GM18858 (cell line): ENCODE results near the gene CHAMP1.
"Not testable (repeated sequence)": the region's sequence is repeated elsewhere in the genome, so short reads cannot be mapped to it uniquely, and the experiment has no call there.

Experiments
- ATAC-seq: cut with Tn5 transposase; IDR thresholded peaks from one replicate; pipeline ENCODE4 v1.9.1; 2021; ENCODE audit not compliant: unreplicated experiment

Gene CHAMP1

DNA sequence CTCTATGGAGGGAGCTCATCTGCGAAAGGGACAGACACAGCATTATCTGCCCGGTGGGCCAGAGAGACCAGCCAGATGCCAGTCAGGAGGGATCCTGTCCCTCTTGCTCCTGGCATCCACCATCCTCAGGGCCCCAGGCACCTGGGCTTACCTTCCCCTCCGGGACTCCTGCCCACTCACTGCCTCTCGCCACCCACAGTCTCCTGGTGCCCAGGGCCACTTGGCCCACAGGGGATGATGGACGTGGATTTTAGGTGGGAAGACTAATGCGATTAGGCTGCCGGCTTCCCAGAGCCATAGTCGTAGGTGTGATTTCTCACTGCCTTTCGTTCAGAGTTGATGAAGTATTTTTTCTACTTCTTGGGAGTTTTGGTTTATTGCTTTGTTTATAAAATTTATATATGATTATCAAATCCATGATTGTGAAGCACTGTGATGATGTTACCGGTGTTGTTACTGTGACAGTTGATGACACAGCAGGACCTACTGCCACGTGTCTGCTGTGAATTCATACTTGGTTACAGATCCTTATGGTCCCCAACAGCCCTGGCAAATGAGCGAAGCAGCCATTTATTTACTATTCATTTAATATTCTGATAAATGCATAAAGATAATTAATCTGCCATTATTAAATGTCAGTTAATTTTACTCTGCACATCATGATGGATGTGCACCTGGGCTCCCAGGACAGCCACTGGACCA lies 14.5 kb upstream of the CHAMP1 start:
- no peak for ATAC-seq

DNA sequence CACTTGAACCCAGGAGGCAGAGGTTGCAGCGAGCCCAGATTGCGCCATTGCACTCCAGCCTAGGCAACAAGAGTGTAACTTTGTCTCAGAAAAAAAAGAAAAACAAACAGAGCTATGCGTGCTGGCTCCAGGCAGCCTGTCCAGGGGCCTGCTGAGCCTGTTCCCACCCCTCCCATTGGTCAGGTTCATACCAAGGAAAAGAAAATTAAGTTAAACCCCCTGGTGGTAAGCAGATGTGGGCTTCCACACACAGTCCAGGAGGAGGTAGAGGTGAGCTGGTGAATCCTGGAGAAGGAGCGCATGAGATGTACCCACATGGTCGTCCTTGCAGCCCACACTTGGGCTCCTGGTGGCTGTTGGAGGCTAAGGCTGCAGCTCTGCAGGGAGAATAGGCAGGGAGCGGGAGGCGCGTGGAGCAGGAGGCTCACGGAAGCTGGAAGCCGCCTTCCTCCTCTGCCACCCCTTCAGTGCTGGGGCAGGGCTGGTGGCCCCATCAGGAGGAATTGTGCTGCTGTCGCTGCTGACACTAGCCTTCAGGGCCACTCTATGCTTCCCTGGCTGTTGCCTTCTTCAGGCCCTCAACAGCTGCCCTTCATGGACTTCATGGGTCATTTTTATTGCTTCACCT lies 10.5 kb upstream of the CHAMP1 start:
- ATAC-seq, result no peak

DNA sequence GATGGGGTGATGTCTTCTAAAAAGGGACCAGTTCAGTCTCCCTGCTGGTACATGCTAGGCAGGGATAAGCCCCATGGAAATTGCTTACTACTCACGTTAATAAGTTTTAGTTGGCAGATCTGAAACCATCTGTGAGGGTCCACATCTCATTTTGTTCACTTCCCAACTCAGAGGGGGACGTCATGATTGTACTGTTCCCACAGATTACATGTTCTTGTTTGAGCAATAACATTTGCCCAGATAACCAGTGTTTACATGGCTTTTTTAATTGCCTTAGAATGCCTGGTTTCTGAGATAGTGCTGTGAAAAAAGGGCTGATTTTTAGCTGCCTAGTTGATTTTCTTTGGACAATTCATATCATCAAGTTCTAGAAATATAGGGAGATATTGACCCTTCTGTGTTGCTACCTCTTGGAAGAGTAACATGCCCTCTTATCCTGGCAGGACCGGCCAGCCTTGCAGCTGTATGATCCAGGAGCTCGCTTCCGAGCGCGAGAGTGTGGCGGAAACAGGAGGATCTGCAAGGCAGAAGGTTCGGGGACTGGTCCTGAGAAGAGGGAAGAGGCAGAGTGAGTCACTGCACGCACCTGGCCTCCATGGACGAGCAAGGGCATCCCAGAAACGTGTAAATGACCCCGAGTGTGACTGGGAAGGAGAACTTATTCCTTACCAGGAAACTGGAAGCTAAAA lies 9.8 kb upstream of the CHAMP1 start:
- ATAC-seq, result no peak

DNA sequence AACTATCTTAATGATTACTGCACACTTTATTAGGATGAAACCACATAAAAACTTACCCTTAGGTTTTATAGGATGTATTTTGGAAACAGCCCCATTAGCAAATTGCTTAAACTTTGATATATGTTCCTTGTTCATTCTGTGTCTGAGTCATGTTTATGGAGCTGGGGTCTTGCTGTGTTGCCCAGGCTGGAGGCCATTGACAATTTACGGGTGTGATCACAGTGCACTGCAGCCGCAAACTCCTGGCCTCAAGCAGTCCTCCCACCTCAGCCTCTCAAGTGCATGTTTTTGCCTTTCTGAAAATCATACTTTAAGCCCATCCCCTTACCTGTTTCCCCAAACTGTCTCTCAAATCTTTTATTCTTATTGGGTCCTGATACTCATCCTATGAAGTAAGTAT lies 5.2 kb upstream of the CHAMP1 start:
- no peak for ATAC-seq

DNA sequence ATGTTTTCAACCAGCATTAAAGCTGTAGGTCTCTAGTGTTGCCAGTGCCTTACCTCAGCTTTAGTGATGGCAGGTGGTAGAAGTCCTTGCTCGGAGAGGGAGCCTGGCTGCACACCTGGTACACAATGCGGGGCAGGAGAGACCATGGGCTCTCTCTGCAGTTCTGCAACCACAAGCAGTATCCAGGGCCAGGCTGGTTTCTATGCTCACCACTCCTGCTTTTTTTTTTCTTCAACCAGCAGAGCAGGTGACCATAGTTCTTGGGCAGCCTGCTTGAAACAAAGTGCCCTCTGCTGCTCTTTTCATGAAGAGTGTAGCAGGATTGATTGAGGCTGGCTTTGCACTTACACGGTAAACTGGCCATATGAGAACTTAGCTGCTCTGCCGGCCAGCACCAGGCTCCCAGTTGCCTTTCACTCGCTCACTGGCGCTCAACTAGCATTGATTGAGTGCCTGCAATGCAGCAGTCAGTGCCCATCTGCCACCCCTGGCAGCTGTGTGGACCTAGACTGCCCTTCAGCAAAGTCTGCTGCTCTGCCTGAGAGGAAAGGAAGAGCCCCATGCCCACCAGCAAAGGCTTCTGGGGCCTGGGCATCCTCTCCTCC lies 4.4 kb upstream of the CHAMP1 start:
- ATAC-seq, result no peak

DNA sequence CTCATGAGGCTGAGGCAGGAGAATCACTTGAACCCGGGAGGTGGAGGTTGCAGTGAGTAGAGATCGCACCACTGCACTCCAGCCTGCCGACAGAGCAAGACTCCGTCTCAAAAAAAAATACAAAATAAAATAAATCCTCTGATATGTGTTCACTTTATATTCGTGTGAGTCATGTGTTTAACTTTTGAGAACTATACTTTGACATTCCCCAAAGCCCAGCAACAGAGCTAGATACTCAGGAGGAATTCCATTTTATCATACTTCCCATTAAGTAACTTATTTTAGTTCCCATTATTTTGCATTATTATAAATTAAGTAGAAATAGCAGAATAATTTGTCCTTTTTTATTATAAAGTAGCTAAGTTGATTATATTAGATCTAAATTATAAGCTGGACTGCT lies 3.3 kb upstream of the CHAMP1 start:
- ATAC-seq, result no peak

DNA sequence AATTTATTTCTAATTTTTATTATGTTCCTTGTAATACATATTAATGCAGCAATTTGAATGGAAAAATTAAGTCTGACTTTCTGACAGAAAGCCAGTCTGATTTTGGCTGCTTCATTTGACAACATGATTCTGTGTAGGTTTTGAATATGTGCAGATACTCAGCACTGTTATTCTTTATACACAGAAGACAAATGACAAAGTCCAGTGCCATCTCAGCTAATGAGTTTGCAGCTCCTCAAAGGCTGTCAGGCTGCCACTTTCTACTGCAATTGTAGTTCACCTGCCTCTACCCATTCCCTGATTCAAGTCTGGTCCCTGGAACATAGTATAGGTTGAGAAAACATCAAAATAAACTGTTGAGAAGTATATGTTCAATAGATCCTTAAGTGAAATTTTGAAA lies 2.9 kb upstream of the CHAMP1 start:
- ATAC-seq, result no peak

DNA sequence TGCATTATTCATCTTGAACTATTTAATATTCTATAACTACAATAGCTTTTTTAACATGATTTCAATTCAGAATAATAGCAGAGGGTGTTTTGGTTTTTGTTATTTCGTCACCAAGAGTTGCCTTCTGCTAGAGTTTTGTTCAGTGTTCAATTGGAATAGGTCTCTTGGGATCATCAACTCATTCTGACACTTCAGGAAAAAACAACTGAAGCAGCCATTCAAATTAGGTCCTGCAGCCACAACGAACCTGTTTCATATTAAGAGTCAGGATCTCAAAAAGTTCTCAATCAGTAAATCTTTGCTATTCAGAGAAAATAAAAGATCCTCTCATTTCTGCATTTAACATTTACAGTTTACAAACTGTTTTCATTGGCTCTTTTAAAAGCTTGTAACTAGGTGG lies 2.4 kb upstream of the CHAMP1 start:
- no peak for ATAC-seq

DNA sequence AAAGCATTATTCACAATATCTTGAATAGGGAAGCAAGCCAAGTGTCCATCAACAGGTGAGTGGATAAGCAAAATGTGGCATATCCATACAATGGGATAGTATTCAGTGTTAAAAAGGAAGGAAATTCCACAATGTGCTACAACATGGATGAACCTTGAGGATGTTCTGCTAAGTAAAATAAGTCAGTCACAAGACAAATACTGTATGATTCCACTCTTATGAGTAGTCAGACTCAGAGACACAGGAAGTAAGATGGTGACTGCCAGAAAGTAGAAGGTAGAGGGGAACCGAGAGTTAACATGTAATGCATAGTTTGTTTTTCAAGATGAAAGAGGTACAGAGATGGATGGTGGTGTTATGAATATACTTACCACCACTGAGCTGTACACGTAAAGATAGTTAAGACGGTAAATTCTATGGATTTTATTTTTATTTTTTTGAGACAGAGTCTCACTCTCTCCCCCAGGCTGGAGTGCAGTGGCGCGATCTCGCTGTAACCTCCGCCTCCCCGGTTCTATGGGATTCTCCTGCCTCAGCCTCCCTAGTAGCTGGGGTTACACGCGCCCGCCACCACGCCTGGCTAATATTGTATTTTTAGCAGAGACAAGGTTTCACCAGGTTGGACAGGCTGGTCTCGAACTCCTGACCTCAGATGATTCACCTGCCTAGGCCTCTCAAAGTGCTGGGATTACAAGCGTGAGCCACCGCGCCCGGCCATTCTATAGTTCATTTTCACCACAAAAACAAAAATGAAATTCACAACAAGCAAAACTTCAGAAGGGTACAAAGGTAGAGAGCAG lies 1.0 kb upstream of the CHAMP1 start:
- ATAC-seq, result no peak

DNA sequence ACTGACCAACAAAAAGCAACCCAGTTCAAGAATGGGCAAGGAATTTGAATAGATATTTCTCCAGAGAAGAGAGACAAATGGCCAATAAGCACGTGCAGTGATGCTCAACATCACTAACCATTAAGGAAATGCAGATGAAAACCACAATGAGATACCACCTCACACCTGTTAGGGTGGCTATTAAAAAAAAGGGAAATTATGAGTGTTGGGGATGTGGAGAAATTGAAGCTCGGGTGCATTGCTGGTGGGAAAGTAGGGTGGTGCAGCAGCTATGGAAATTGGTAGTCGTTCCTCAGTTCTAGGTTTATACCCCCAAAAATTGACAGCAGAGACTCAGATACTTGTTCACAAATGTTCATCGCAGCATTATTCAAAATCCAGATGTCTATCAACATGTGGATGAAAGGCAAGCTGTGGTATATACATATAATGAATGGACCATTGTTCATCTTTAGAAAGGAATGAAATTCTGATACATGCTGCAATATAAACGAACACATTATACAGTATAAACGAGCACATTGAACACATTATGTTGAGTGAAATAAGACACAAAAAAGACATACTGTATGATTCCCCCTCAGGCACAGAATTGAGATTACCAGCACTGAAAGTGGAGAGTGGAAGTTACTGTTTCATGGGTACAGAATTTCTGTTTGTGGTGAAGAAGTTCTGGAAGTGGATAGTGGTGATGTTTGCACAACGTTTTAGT lies 927 bp downstream of the CHAMP1 start:
- ATAC-seq, result no peak

DNA sequence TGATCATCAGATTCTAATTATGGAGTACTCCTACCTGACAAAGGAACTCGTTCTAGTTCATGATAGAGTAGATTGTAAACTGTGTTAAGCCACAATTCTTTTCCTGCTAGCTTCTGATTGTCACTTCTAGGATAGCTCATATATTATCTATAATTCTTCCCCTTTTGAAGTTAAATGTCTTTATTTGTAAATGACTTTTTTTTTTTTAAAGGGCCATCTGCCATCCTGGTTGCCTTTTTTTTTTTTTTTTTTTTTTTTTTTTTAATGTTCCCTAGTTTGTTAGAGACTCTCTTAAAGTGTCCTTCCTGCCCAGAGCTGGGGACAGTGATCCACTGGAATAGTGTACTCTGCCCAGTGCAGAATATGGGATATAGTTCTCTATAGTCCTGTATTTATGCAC lies 4.3 kb downstream of the CHAMP1 start:
- ATAC-seq, result no peak

DNA sequence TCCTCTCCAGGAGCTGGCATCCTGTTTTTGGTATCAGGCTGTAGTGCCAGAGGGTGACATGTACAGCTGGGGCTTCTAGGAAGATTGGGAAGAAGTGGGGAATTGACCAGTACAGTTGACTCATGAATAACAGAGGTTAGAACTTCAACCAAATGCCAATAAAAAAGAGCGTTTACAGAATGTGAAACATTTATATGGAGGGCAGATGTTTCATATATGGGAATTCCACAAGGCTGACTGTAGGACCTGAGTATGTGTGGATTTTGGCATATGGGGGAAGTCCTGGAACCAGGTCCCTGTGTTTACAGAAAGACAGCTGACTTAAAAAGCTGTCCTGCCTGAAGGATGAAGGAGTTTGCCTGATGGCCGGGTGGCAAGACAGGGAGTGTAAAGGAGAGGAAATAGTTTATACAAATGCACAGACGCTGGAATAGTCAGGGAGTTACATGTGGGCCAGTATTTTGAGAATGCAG lies 5.2 kb downstream of the CHAMP1 start:
- no peak for ATAC-seq

DNA sequence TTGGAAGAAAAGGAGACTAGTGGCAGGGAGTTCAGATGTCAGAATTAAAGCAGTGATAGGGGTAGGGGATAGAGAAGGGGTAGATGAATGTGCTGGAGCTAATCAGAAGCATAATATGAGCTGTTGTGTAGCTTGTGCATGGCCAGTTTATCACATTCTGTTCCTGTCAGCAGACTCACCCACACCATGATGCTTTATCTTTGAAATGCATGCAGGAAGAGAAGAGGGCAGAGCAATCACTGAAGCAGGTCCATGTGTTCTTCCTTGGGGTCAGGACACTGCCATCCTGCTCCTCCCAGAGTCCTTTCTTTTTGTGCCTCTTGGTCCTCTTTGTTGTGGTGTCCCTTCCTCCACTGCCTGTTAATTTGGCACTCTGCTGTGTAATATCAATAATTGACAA lies 5.8 kb downstream of the CHAMP1 start:
- ATAC-seq, result no peak

DNA sequence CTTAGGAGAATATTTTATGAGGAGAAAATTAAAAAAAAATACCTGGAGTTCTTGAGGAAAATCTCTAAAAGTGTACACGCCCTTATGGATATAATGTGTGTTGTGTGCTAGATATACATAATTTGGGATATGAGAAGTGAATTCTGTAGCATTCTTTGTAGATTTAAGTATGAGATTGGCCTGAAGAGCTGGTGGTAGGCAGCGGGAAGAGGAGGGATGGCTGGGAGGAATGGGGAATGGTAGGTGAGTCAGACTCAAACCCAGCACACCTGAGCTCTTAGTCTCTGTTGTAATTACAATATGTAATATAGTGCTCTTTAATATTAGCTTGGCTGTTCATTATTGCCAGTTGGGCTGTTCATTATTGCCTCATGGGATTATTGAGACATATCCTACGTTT lies 7.0 kb downstream of the CHAMP1 start:
- ATAC-seq, result no peak

DNA sequence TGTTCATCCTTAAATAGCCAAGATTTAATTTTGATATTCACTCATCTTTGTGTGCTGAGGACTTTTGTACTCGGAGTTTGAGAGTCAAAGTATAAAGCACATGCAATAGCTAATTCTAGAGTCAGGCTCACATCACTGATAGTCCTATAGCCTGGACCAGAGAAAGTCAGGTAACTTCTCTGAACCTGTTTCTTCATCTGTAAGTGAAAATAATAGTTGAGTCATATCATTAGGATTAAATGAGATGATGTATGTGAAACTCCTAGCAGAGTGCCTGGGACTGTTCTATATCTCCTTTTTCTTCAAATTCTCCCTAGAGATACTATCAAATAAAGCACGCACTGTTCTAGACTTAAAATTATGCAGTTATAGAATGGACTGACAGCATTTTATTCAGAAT lies 9.0 kb downstream of the CHAMP1 start:
- no peak for ATAC-seq

DNA sequence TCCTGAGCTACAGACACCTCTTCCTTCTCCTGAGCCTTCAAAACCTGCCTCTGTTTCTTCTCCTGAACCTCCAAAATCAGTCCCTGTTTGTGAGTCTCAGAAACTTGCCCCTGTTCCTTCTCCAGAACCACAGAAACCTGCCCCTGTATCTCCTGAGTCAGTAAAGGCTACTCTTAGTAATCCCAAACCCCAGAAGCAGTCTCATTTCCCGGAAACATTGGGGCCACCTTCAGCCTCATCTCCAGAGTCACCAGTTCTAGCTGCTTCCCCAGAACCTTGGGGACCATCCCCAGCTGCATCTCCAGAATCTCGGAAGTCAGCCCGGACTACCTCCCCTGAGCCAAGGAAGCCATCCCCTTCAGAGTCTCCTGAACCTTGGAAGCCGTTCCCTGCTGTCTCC lies 10.0 kb downstream of the CHAMP1 start:
- no peak for ATAC-seq

DNA sequence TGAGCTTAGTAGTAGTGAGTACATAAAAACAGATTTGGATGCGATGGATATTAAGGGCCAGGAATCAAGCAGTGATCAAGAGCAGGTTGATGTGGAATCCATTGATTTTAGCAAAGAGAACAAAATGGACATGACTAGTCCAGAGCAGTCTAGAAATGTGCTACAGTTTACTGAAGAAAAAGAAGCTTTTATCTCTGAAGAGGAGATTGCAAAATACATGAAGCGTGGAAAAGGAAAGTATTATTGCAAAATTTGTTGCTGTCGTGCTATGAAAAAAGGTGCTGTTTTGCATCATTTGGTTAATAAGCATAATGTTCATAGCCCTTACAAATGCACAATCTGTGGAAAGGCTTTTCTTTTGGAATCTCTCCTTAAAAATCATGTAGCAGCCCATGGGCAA lies 11.4 kb downstream of the CHAMP1 start:
- ATAC-seq, result no peak

DNA sequence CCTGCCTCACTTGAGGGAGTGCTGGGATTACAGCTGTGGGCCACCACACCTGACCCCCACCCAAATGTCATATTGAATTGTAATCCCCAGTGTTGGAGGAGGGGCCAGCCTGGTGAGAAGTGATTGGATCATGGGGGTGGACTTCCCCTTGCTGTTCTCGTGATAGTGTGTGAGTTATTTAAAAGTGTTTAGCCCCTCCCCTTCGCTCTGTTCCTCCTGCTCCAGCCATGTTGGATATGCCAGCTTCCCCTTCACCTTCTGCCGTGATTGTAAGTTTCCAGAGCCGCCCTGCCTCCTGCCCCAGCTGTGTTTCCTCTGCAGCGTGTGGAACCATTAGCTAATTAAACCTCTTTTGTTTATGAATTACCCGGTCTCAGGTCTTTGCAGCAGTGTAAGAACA lies 13.7 kb downstream of the CHAMP1 start:
- ATAC-seq, result no peak

DNA sequence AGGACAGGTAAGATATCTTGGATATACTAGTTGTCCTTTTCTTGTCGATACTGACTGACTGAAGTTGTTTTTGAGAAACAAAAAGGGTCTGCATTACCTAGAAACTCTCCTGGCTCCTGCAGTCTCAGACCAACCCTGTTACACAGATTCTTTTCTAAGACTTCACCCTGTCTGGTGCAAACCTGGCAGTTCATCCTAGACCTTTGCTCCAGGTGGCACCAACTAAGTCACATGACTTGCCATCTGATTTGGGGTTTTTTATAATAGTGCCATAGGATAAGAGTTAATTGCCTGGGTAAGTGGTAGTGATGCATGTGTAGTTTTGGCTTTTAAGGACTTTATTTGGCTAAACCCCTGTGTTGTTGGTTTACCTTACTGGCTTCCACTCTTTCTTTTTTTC lies 14.3 kb downstream of the CHAMP1 start:
- no peak for ATAC-seq

DNA sequence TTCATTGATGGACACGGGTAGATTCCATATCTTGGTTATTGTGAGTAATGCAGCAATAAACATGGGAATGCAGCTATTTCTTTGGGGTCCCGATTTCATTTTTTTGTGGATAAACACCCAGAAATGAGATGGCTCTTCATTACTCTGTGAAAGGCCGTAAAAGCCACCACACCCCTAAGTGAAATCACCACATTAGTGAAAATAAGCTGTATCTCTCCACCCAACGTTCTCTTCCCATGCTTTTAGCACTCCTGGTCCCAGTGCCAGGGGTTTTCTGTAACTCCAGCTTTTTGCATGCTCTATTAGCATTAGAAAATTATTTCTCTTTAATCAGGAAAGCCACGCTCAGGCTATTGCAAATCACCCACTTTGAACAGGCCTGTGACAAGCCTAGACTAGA lies 15.8 kb downstream of the CHAMP1 start:
- ATAC-seq, result no peak

DNA sequence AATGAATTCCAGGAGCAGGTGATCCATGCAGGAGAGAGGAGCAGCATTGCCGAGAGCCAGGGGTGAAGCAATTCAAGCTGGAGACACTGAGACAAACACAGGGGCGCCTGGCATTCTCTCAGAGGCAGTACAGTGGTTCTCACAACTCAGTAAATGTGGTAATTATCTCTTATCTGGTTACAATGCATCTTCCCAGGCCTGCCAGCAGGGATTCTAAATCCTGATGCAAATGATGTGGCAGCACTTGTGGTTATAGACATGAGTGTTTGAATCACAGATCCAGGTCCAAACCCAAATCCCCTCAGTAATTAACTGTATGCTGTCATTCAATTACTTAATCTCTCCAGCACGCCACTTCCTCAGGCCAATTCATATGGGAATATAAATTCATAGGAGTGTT lies 19.6 kb downstream of the CHAMP1 start:
- ATAC-seq, result not testable (repeated sequence)
